H9 (cell line): Measurements from ENCODE around the gene SLMAP. TPM values are rescaled to one million over a fixed set of nuclear protein-coding genes. Genes with fewer than 3 reads are reported as not detected.

Experiments
- DNase-seq: peaks from one replicate; pipeline ENCODE4 v3.0.0-alpha.2; 2017
- H2AFZ ChIP-seq: one replicate; pipeline ENCODE4 v1.6.1; 2013; ENCODE audit warnings: mild to moderate bottlenecking, low read length, control low read depth, moderate library complexity
- H2AK5ac ChIP-seq: 2 replicates; pipeline ENCODE4 v1.6.1; 2013; ENCODE audit warnings: low read length, control low read depth, mixed read lengths; ENCODE audit not compliant: insufficient read length
- H2BK120ac ChIP-seq: one replicate; pipeline ENCODE4 v1.6.1; 2013; ENCODE audit warnings: low read depth, mild to moderate bottlenecking, low read length, control low read depth, inconsistent platforms; ENCODE audit not compliant: poor library complexity, severe bottlenecking
- H2BK12ac ChIP-seq: 2 replicates; pipeline ENCODE4 v1.6.1; 2013; ENCODE audit warnings: low read length, control low read depth, mixed read lengths, low read depth; ENCODE audit not compliant: insufficient read length
- H2BK15ac ChIP-seq: 2 replicates; pipeline ENCODE4 v1.6.1; 2013; ENCODE audit warnings: low read depth, low read length, control low read depth
- H2BK20ac ChIP-seq: one replicate; pipeline ENCODE4 v1.6.1; 2013; ENCODE audit warnings: low read depth, mild to moderate bottlenecking, low read length, control low read depth, inconsistent platforms; ENCODE audit not compliant: poor library complexity, severe bottlenecking
- H2BK5ac ChIP-seq: 2 replicates; pipeline ENCODE4 v1.6.1; 2013; ENCODE audit warnings: low read length, control low read depth, mixed read lengths; ENCODE audit not compliant: insufficient read length
- H3K14ac ChIP-seq: 2 replicates; pipeline ENCODE4 v1.6.1; 2013; ENCODE audit warnings: low read length, control low read depth; ENCODE audit not compliant: insufficient read depth
- H3K18ac ChIP-seq: 2 replicates; pipeline ENCODE4 v1.6.1; 2013; ENCODE audit warnings: low read depth, mild to moderate bottlenecking, mixed read lengths, low read length, control low read depth; ENCODE audit not compliant: insufficient read length
- H3K23ac ChIP-seq: 2 replicates; pipeline ENCODE4 v1.6.1; 2013; ENCODE audit warnings: low read length, control low read depth, mixed read lengths, low read depth; ENCODE audit not compliant: insufficient read length
- H3K23me2 ChIP-seq: 2 replicates; pipeline ENCODE4 v1.6.1; 2013; ENCODE audit warnings: low read depth, mild to moderate bottlenecking, mixed read lengths, low read length, control low read depth; ENCODE audit not compliant: insufficient read length, poor library complexity, severe bottlenecking
- H3K27ac ChIP-seq: 2 replicates; pipeline ENCODE4 v1.5.1; 2013; ENCODE audit warnings: low read length, control low read depth, mixed read lengths, low read depth; ENCODE audit not compliant: insufficient read length
- H3K27me3 ChIP-seq: 2 replicates; pipeline ENCODE4 v1.6.1; 2013; ENCODE audit warnings: low read length, control low read depth, inconsistent platforms; ENCODE audit not compliant: insufficient read depth
- H3K4ac ChIP-seq: 2 replicates; pipeline ENCODE4 v1.6.1; 2013; ENCODE audit warnings: low read depth, mild to moderate bottlenecking, control low read depth, inconsistent platforms, low read length, moderate library complexity
- H3K4me1 ChIP-seq: 2 replicates; pipeline ENCODE4 v1.6.1; 2013; ENCODE audit warnings: low read length, control low read depth, inconsistent platforms; ENCODE audit not compliant: insufficient read depth
- H3K4me2 ChIP-seq: 2 replicates; pipeline ENCODE4 v1.6.1; 2013; ENCODE audit warnings: low read length, control low read depth, mixed read lengths; ENCODE audit not compliant: insufficient read length, insufficient read depth
- H3K56ac ChIP-seq: 2 replicates; pipeline ENCODE4 v1.6.1; 2013; ENCODE audit warnings: low read depth, mild to moderate bottlenecking, mixed read lengths, low read length, control low read depth; ENCODE audit not compliant: insufficient read length
- H3K79me1 ChIP-seq: 2 replicates; pipeline ENCODE4 v1.6.1; 2013; ENCODE audit warnings: low read depth, mild to moderate bottlenecking, moderate library complexity, low read length, control low read depth, inconsistent platforms; ENCODE audit not compliant: insufficient read depth, poor library complexity, severe bottlenecking
- H3K79me2 ChIP-seq: 2 replicates; pipeline ENCODE4 v1.6.1; 2013; ENCODE audit warnings: low read length, control low read depth, inconsistent platforms; ENCODE audit not compliant: insufficient read depth
- H3K9ac ChIP-seq: 2 replicates; pipeline ENCODE4 v1.6.1; 2013; ENCODE audit warnings: low read length, control low read depth, mixed read lengths; ENCODE audit not compliant: insufficient read length; ENCODE audit errors: extremely low read depth
- H3K9me3 ChIP-seq: one replicate; pipeline ENCODE4 v1.6.1; 2013; ENCODE audit warnings: low read depth, low read length, inconsistent platforms; ENCODE audit not compliant: control insufficient read depth
- H3T11ph ChIP-seq: one replicate; pipeline ENCODE4 v1.6.1; 2013; ENCODE audit warnings: mild to moderate bottlenecking, low read length, control low read depth, inconsistent platforms
- H4K20me1 ChIP-seq: one replicate; pipeline ENCODE4 v1.6.1; 2013; ENCODE audit not compliant: control insufficient read depth, insufficient read length, insufficient read depth
- H4K5ac ChIP-seq: 2 replicates; pipeline ENCODE4 v1.6.1; 2013; ENCODE audit warnings: low read depth, mild to moderate bottlenecking, mixed read lengths, low read length, control low read depth; ENCODE audit not compliant: insufficient read length
- H4K8ac ChIP-seq: replicated peaks from 2 replicates; pipeline ENCODE4 v1.6.1; 2013; ENCODE audit warnings: low read length, control low read depth, mixed read lengths, low read depth; ENCODE audit not compliant: insufficient read length
- H4K91ac ChIP-seq: 2 replicates; pipeline ENCODE4 v1.6.1; 2013; ENCODE audit warnings: low read depth, mild to moderate bottlenecking, moderate library complexity, mixed read lengths, low read length, control low read depth; ENCODE audit not compliant: insufficient read length
- H3K27ac Mint-ChIP-seq, 3 experiments: 2 replicates in 2 of 3; 3 replicates in 1 of 3; pipeline ENCODE4 v1.8.0; 2020 to 2021; ENCODE audit warnings: mixed read lengths in 3 of 3, mild to moderate bottlenecking in 1 of 3, moderate library complexity in 1 of 3
- H3K27me3 Mint-ChIP-seq: 2 replicates; pipeline ENCODE4 v1.8.0; 2021; ENCODE audit warnings: low read depth, mild to moderate bottlenecking, moderate library complexity, mixed read lengths
- H3K36me3 Mint-ChIP-seq, 3 experiments: 2 replicates in 2 of 3; 3 replicates in 1 of 3; pipeline ENCODE4 v1.8.0; 2020 to 2021; ENCODE audit warnings: low read depth in 3 of 3, mixed read lengths in 3 of 3; ENCODE audit not compliant: insufficient read depth in 1 of 3
- H3K4me1 Mint-ChIP-seq, 2 experiments: 2 replicates each; pipeline ENCODE4 v1.8.0; 2020; ENCODE audit warnings: mixed read lengths in 2 of 2
- H3K4me3 Mint-ChIP-seq, 2 experiments: 2 replicates in 1 of 2; 3 replicates in 1 of 2; pipeline ENCODE4 v1.8.0; 2020 to 2021; ENCODE audit warnings: mild to moderate bottlenecking in 2 of 2, mixed read lengths in 2 of 2, moderate library complexity in 1 of 2
- H3K9me3 Mint-ChIP-seq, 2 experiments: 2 replicates in 1 of 2; 3 replicates in 1 of 2; pipeline ENCODE4 v1.8.0; 2020; ENCODE audit warnings: mild to moderate bottlenecking in 2 of 2, mixed read lengths in 2 of 2, moderate library complexity in 1 of 2
- CTCF ChIP-seq: fragments of 200-600 bp; sonication (generic); conservative IDR thresholded peaks from 3 replicates; pipeline ENCODE4 v1.8.0; 2021; ENCODE audit warnings: antibody characterized with exemption, mild to moderate bottlenecking
- WGBS: extraction: QIAGEN DNeasy Blood & Tissue Kit; methylation state at CpG from one replicate; pipeline ENCODE4 v1.1.7; 2013; ENCODE audit warnings: missing lambda C conversion rate, low lambda C conversion rate, mixed read lengths; ENCODE audit not compliant: insufficient read length; ENCODE audit errors: extremely low coverage; 5-methylcytosine and 5-hydroxymethylcytosine counted together
- total RNA-seq: library from RNA; stranded (reverse); gene quantifications from 2 replicates; pipeline ENCODE4 v1.2.1, GENCODE V29; 2021

The SLMAP gene
- total RNA-seq, 1 experiment from 2014 or later = 65.1 TPM

- Histone ChIP-seq H4K5ac (no peak overlapping the region), H3K4me1 (no peaks in the 10 kb centered on the region; the same call in 1 of the 2 replicates), H3T11ph (no peak overlapping the region), H2BK20ac (no peak overlapping the region), H3K23ac (no peak overlapping the region), H3K9me3 (no peaks in the 10 kb centered on the region), H3K4me2 (no peak overlapping the region), H3K18ac (no peak overlapping the region), H3K79me2 (no peaks in the 10 kb centered on the region), H3K56ac (no peak overlapping the region), H4K20me1 (no peaks in the 10 kb centered on the region), H3K23me2 (no peaks in the 10 kb centered on the region), H2AFZ (no peak overlapping the region), H3K9ac (no peak overlapping the region), H3K27me3 (no peaks in the 10 kb centered on the region), H3K27ac (no peak overlapping the region), H2BK12ac (no peak overlapping the region), H2BK5ac (no peak overlapping the region), H4K91ac (no peak overlapping the region), H3K14ac (no peak overlapping the region), H2BK120ac (no peak overlapping the region), H4K8ac (no peak overlapping the region), H3K4ac (no peak overlapping the region), H3K79me1 (no peaks in the 10 kb centered on the region), H2AK5ac (no peak overlapping the region), H2BK15ac (no peak overlapping the region)
- Mint-ChIP-seq H3K9me3 (no peaks in the 10 kb centered on the region), H3K4me3 (no peak overlapping the region), H3K36me3 (no peaks in the 10 kb centered on the region), H3K27me3 (no peaks in the 10 kb centered on the region), H3K4me1 (peaks cover 13 to 15% of the 10 kb centered on the region in 2 experiments), H3K27ac (no peak overlapping the region)
- TF ChIP-seq CTCF = no peak
- no CpG with 5 or more reads among the region's 4 CpGs for WGBS
- no peak for DNase-seq
Observed at GRCh38 chr3:57966829-57967228, 210.7 kb downstream of the SLMAP start.
